Tibial nerve (tissue), 4 donors: Measurements from ENCODE around the gene FBXL7. TPM values are rescaled to one million over a fixed set of nuclear protein-coding genes. Genes with fewer than 3 reads are reported as not detected.
"Not testable (repeated sequence)": the region's sequence is repeated elsewhere in the genome, so short reads cannot be mapped to it uniquely, and the experiment has no call there.

Experiments used
- DNase-seq, 2 donors: peaks; one replicate each; pipeline ENCODE4 v3.0.0-alpha.2; 2019; ENCODE audit warnings: low spot score in 2 of 2
- H3K27ac ChIP-seq, 4 donors: fragments of 200-600 bp; sonication (generic) in 3 of 4; one replicate each; pipeline ENCODE4 v1.5.1; 2017 to 2019; ENCODE audit warnings: mild to moderate bottlenecking in 1 of 4
- H3K27me3 ChIP-seq, 2 donors: fragments of 200-600 bp; sonication (generic) in 1 of 2; one replicate each; pipeline versions ENCODE4 v1.5.1 to v1.6.0; 2017 to 2019
- H3K36me3 ChIP-seq, 3 donors: fragments of 200-600 bp; sonication (generic); one replicate each; pipeline ENCODE4 v1.5.1; 2018 to 2019
- H3K4me1 ChIP-seq, 4 donors: fragments of 200-600 bp; sonication (generic) in 3 of 4; one replicate each; pipeline ENCODE4 v1.5.1; 2017 to 2019
- H3K4me3 ChIP-seq, 4 donors: fragments of 200-600 bp; sonication (generic) in 3 of 4; one replicate each; pipeline ENCODE4 v1.5.1; 2017 to 2019; ENCODE audit warnings: mild to moderate bottlenecking in 1 of 4, moderate library complexity in 1 of 4
- H3K9me3 ChIP-seq, 4 donors: fragments of 200-600 bp; sonication (generic) in 3 of 4; one replicate each; pipeline ENCODE4 v1.5.1; 2017 to 2019
- CTCF ChIP-seq, 5 experiments: fragments of 200-600 bp in 3 of 5; fragments of 450-650 bp in 2 of 5; sonication (generic) in 3 of 5; IDR thresholded peaks; one replicate each; pipeline ENCODE4 v1.5.1; 2016 to 2019; ENCODE audit warnings: antibody characterized with exemption in 5 of 5, mild to moderate bottlenecking in 3 of 5, moderate library complexity in 2 of 5
- EP300 ChIP-seq, 2 donors: sonication (generic); formaldehyde crosslinking; IDR thresholded peaks; one replicate each; pipeline ENCODE4 v1.6.1; 2017; ENCODE audit warnings: antibody characterized with exemption in 2 of 2, mild to moderate bottlenecking in 1 of 2
- POLR2A ChIP-seq, 2 donors: fragments of 450-650 bp; IDR thresholded peaks; one replicate each; pipeline ENCODE4 v1.6.1; 2017; ENCODE audit warnings: antibody characterized with exemption in 2 of 2, mild to moderate bottlenecking in 2 of 2, moderate library complexity in 2 of 2
- WGBS, 2 donors: methylation state at CpG; one replicate each; pipeline ENCODE4 v1.1.5; 2018; 5-methylcytosine and 5-hydroxymethylcytosine counted together
- total RNA-seq, 4 donors: library from RNA; depleted of rRNA; stranded (reverse); fragments of >200 nt; gene quantifications; one replicate each; pipeline ENCODE4 v1.1.0, GENCODE V29; 2016

FBXL7 gene
- total RNA-seq, 4 donors from 2014 or later: 33.6 to 54.5 (median 40.9) TPM

DNA sequence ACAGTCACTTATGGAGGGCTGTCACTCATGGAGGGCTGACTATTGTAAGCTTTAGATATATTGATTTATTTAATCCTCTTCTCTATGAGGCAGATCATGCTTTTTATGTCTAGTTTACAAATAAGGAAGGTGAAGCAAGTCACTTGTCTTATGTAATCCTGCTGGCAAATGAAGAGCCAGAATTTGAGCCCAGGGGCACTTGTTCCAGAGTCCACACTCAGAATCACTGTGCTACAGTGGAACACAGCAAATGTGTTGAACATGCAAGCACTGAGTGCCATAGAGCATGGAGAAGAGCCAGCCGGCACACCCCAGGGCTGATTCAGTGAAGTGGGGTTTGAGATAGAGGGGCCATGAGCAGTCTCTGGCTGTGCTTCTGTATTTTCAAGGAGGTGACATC is 353.0 kb downstream of the FBXL7 start:
- H3K27me3 ChIP-seq: no peaks in the 10 kb centered on the region

DNA sequence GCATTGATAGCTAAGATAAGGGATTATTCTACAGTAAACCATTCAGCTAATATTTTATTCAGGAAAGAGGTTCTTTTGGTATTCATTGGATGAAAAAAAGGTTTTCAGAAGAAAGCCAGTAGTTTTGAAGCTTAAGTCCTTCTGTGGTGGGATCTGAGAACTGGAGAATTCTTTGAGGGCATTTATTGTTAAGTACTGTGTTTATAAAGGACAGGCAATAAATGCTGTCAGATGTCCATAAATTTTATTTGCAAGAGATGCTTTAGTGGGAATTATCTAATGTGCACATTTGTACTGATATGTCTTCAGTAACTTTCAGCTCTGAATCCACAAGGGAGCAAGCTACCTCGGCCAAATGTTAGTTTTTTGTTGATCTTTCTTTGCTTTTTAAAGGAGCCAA is 358.3 kb downstream of the FBXL7 start:
- Histone ChIP-seq H3K4me3 (no peak overlapping the region), H3K27me3 (no peaks in the 10 kb centered on the region), H3K4me1 (no peaks in the 10 kb centered on the region), H3K27ac (no peak overlapping the region), H3K36me3 (no peaks in the 10 kb centered on the region), H3K9me3 (no peaks in the 10 kb centered on the region)
- TF ChIP-seq EP300 (IDR thresholded peaks at IDR 0.05) (no peak), CTCF (IDR thresholded peaks at IDR 0.05) (no peak), POLR2A (IDR thresholded peaks at IDR 0.05) (no peak)
- DNase-seq: no peak
- WGBS, 2 donors: 50 to 69% methylated on average over 1 of the region's 1 CpG

More for the DNA sequence above, 353.0 kb downstream of the FBXL7 start:
- Histone ChIP-seq H3K27ac (no peak overlapping the region), H3K36me3 (no peaks in the 10 kb centered on the region), H3K9me3 (no peaks in the 10 kb centered on the region), H3K4me1 (peaks cover 0 to 20% (median 6%) of the 10 kb centered on the region in 4 donors), H3K4me3 (no peak overlapping the region)
- WGBS, 2 donors: 100% methylated on average over 1 of the region's 1 CpG
- no peak for TF ChIP-seq POLR2A (IDR thresholded peaks at IDR 0.05)
- TF ChIP-seq CTCF (IDR thresholded peaks at IDR 0.05): no peak
- TF ChIP-seq EP300 (IDR thresholded peaks at IDR 0.05): no peak
- no peak for DNase-seq

- 78 to 87% methylated on average over 4 of the region's 4 CpGs for WGBS, 2 donors
- Histone ChIP-seq H3K27ac (no peak overlapping the region), H3K36me3 (no peaks in the 10 kb centered on the region), H3K9me3 (no peaks in the 10 kb centered on the region), H3K4me1 (peaks cover 0 to 4% (median 0%) of the 10 kb centered on the region in 4 donors), H3K27me3 (no peaks in the 10 kb centered on the region), H3K4me3 (no peak overlapping the region)
- TF ChIP-seq POLR2A (IDR thresholded peaks at IDR 0.05) (no peak), CTCF (IDR thresholded peaks at IDR 0.05) (no peak)
- no peak for DNase-seq
These were observed 364.7 kb downstream of the FBXL7 start for GRCh38 chr5:15864536-15865215.

DNA sequence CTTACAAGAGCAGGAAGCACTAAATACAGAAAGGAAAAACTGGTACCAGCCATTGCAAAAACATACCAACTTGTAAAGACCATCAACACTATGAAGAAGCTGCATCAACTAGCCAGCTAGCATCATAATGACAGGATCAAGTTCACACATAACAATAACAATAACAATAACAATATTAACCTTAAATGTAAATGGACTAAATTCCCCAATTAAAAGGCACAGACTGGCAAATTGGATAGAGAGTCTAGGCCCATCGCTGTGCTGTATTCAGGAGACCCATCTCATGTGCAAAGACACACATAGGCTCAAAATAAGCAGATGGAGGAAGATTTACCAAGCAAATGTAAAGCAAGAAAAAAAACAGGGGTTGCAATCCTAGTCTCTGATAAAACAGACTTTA is 372.3 kb downstream of the FBXL7 start:
- H3K27ac ChIP-seq: not testable (repeated sequence)

GRCh38 chr5:15877914-15878313 is 377.9 kb downstream of the FBXL7 start:
- no peaks in the 10 kb centered on the region for H3K9me3 ChIP-seq
- no peak for DNase-seq
- no peak overlapping the region for H3K4me3 ChIP-seq
- H3K27me3 ChIP-seq: no peaks in the 10 kb centered on the region
- no peaks in the 10 kb centered on the region for H3K4me1 ChIP-seq
- 66 to 73% methylated on average over 5 of the region's 5 CpGs for WGBS, 2 donors
- H3K36me3 ChIP-seq: no peaks in the 10 kb centered on the region
- H3K27ac ChIP-seq: no peak overlapping the region
- TF ChIP-seq CTCF (IDR thresholded peaks at IDR 0.05) (no peak), POLR2A (IDR thresholded peaks at IDR 0.05) (no peak), EP300 (IDR thresholded peaks at IDR 0.05) (no peak)

More for the DNA sequence above, 372.3 kb downstream of the FBXL7 start:
- not testable (repeated sequence) for H3K4me3 ChIP-seq, DNase-seq, H3K4me1 ChIP-seq, H3K36me3 ChIP-seq, H3K27me3 ChIP-seq
- 100% methylated on average over 1 of the region's 1 CpG for WGBS, 2 donors
- peaks cover 0 to 16% (median 0%) of the 10 kb centered on the region in 4 donors for H3K9me3 ChIP-seq
